SK-N-SH (cell line): ENCODE data around the gene SHISA4.

Experiments used
- CTCF ChIP-seq: fragments of 200-600 bp; sonication (generic); IDR thresholded peaks from 2 replicates; pipeline ENCODE4 v1.6.1; 2017; ENCODE audit warnings: antibody characterized with exemption, mild to moderate bottlenecking, moderate library complexity
- JUND ChIP-seq: IDR thresholded peaks from 2 replicates; pipeline ENCODE4 v1.4.0; 2012
- POLR2AphosphoS5 ChIP-seq: IDR thresholded peaks from 2 replicates; pipeline ENCODE4 v1.6.1; 2012; ENCODE audit warnings: low read depth, low read length
- RAD21 ChIP-seq: IDR thresholded peaks from 2 replicates; pipeline ENCODE4 v1.6.1; 2012; ENCODE audit warnings: mild to moderate bottlenecking, low read length
- SMC3 ChIP-seq: IDR thresholded peaks from 2 replicates; pipeline ENCODE4 v1.6.1; 2012; ENCODE audit warnings: low read depth, low read length, improper control_type of control experiment

- no peak for TF ChIP-seq POLR2AphosphoS5
- no peak for TF ChIP-seq CTCF
- no peak for TF ChIP-seq JUND
- TF ChIP-seq RAD21 = no peak
- TF ChIP-seq SMC3 = no peak
Measured at GRCh38 chr1:201842472-201843027, 46.1 kb upstream of the SHISA4 start.
